GM23338 (cell line): Measurements from ENCODE around the gene FAM120A. TPM values are rescaled to one million over a fixed set of nuclear protein-coding genes. Genes with fewer than 3 reads are reported as not detected.

Source experiments
- ATAC-seq: fragments of 200-7000 bp; cut with Tn5 transposase; 3 replicates; pipeline ENCODE4 v1.9.1; 2020
- DNase-seq: peaks from one replicate; pipeline ENCODE4 v3.0.0-alpha.2; 2015; ENCODE audit warnings: low spot score
- H2AFZ ChIP-seq: fragments of 200-600 bp; sonication (generic); 2 replicates; pipeline ENCODE4 v1.8.0; 2016; ENCODE audit warnings: antibody characterized with exemption, mild to moderate bottlenecking, moderate library complexity
- H3F3A ChIP-seq: fragments of 200-600 bp; sonication (generic); replicated peaks from 2 replicates; pipeline ENCODE4 v1.8.0; 2017; ENCODE audit warnings: antibody characterized with exemption, mixed run types, low read depth
- H3K27ac ChIP-seq: fragments of 200-600 bp; sonication (generic); 2 replicates; pipeline ENCODE4 v1.6.1; 2016; ENCODE audit warnings: low read depth
- H3K27me3 ChIP-seq: fragments of 200-600 bp; sonication (generic); 2 replicates; pipeline ENCODE4 v1.8.0; 2016; ENCODE audit warnings: mild to moderate bottlenecking, mixed run types, moderate library complexity; ENCODE audit not compliant: insufficient read depth
- H3K36me3 ChIP-seq: fragments of 200-600 bp; sonication (generic); 2 replicates; pipeline ENCODE4 v1.8.0; 2016; ENCODE audit warnings: mild to moderate bottlenecking; ENCODE audit not compliant: insufficient read depth
- H3K4me1 ChIP-seq: fragments of 200-600 bp; sonication (generic); 2 replicates; pipeline ENCODE4 v1.8.0; 2016; ENCODE audit warnings: mild to moderate bottlenecking, moderate library complexity; ENCODE audit not compliant: insufficient read depth
- H3K4me2 ChIP-seq: fragments of 200-600 bp; sonication (generic); 2 replicates; pipeline ENCODE4 v1.7.1; 2017; ENCODE audit warnings: mixed run types
- H3K4me3 ChIP-seq: fragments of 200-600 bp; sonication (generic); 2 replicates; pipeline ENCODE4 v1.6.1; 2016; ENCODE audit warnings: mixed run types
- H3K79me2 ChIP-seq: fragments of 200-600 bp; sonication (generic); replicated peaks from 2 replicates; pipeline ENCODE4 v1.8.0; 2017; ENCODE audit warnings: mild to moderate bottlenecking; ENCODE audit not compliant: insufficient read depth
- H3K9me2 ChIP-seq: fragments of 200-600 bp; sonication (generic); 2 replicates; pipeline ENCODE4 v1.8.0; 2017; ENCODE audit not compliant: insufficient read depth
- H4K20me1 ChIP-seq: fragments of 200-600 bp; sonication (generic); replicated peaks from 2 replicates; pipeline ENCODE4 v1.8.0; 2017; ENCODE audit warnings: mild to moderate bottlenecking; ENCODE audit not compliant: insufficient read depth
- H3K27ac Mint-ChIP-seq: 2 replicates; pipeline ENCODE4 v1.8.0; 2020; ENCODE audit warnings: inconsistent platforms, mild to moderate bottlenecking, moderate library complexity, mixed read lengths
- H3K27me3 Mint-ChIP-seq: 3 replicates; pipeline ENCODE4 v1.8.0; 2022; ENCODE audit warnings: low read depth, mild to moderate bottlenecking, moderate library complexity, mixed read lengths, inconsistent platforms; ENCODE audit not compliant: insufficient read depth, poor library complexity
- H3K36me3 Mint-ChIP-seq: 3 replicates; pipeline ENCODE4 v1.8.0; 2021; ENCODE audit warnings: low read depth, mild to moderate bottlenecking, inconsistent platforms, moderate library complexity, mixed read lengths
- H3K4me1 Mint-ChIP-seq: 3 replicates; pipeline ENCODE4 v1.8.0; 2020; ENCODE audit warnings: mild to moderate bottlenecking, inconsistent platforms, mixed read lengths
- H3K4me3 Mint-ChIP-seq: 3 replicates; pipeline ENCODE4 v1.8.0; 2021; ENCODE audit warnings: moderate library complexity, mild to moderate bottlenecking, inconsistent platforms, mixed read lengths
- H3K9me3 Mint-ChIP-seq: 3 replicates; pipeline ENCODE4 v1.8.0; 2020; ENCODE audit warnings: moderate library complexity, mild to moderate bottlenecking, inconsistent platforms, mixed read lengths
- CREB1 ChIP-seq: fragments of 250-450 bp; sonication (Bioruptor Pico); IDR thresholded peaks from 2 replicates; pipeline ENCODE4 v1.5.0; 2020; ENCODE audit warnings: low read depth, mild to moderate bottlenecking, moderate library complexity
- REST ChIP-seq: IDR thresholded peaks from one replicate; pipeline ENCODE4 v1.6.1; 2018; ENCODE audit warnings: antibody characterized with exemption; ENCODE audit not compliant: unreplicated experiment
- ZNF331 ChIP-seq: fragments of 250-450 bp; sonication (Bioruptor Pico); IDR thresholded peaks from 2 replicates; pipeline ENCODE4 v1.5.0; 2020; ENCODE audit warnings: low read depth, mild to moderate bottlenecking, moderate library complexity
- polyA plus RNA-seq: library from polyadenylated mRNA; unstranded; fragments of >200 nt; fragmentation: Nextera tagmentation; extraction: Ambion mirVana; gene quantifications from 2 replicates; pipeline ENCODE4 v1.2.1, GENCODE V29; 2016
- total RNA-seq: library from RNA; depleted of rRNA; stranded (reverse); fragments of >200 nt; shearing (Covaris generic); gene quantifications from 2 replicates; pipeline ENCODE4 v1.2.3, GENCODE V29; 2014
- TF ChIP-seq, protein P1 (sequence below): fragments of 250-450 bp; sonication (Bioruptor Pico); IDR thresholded peaks from 2 replicates; pipeline ENCODE4 v1.5.0; 2020; ENCODE audit warnings: mild to moderate bottlenecking, moderate library complexity

The FAM120A gene
- total and polyA plus RNA-seq, 2 experiments from 2014 or later = 28.2 to 52.5 TPM

GRCh38 chr9:93480728-93481324, 29.3 kb downstream of the FAM120A start (continued):
- TF ChIP-seq, protein P1, sequence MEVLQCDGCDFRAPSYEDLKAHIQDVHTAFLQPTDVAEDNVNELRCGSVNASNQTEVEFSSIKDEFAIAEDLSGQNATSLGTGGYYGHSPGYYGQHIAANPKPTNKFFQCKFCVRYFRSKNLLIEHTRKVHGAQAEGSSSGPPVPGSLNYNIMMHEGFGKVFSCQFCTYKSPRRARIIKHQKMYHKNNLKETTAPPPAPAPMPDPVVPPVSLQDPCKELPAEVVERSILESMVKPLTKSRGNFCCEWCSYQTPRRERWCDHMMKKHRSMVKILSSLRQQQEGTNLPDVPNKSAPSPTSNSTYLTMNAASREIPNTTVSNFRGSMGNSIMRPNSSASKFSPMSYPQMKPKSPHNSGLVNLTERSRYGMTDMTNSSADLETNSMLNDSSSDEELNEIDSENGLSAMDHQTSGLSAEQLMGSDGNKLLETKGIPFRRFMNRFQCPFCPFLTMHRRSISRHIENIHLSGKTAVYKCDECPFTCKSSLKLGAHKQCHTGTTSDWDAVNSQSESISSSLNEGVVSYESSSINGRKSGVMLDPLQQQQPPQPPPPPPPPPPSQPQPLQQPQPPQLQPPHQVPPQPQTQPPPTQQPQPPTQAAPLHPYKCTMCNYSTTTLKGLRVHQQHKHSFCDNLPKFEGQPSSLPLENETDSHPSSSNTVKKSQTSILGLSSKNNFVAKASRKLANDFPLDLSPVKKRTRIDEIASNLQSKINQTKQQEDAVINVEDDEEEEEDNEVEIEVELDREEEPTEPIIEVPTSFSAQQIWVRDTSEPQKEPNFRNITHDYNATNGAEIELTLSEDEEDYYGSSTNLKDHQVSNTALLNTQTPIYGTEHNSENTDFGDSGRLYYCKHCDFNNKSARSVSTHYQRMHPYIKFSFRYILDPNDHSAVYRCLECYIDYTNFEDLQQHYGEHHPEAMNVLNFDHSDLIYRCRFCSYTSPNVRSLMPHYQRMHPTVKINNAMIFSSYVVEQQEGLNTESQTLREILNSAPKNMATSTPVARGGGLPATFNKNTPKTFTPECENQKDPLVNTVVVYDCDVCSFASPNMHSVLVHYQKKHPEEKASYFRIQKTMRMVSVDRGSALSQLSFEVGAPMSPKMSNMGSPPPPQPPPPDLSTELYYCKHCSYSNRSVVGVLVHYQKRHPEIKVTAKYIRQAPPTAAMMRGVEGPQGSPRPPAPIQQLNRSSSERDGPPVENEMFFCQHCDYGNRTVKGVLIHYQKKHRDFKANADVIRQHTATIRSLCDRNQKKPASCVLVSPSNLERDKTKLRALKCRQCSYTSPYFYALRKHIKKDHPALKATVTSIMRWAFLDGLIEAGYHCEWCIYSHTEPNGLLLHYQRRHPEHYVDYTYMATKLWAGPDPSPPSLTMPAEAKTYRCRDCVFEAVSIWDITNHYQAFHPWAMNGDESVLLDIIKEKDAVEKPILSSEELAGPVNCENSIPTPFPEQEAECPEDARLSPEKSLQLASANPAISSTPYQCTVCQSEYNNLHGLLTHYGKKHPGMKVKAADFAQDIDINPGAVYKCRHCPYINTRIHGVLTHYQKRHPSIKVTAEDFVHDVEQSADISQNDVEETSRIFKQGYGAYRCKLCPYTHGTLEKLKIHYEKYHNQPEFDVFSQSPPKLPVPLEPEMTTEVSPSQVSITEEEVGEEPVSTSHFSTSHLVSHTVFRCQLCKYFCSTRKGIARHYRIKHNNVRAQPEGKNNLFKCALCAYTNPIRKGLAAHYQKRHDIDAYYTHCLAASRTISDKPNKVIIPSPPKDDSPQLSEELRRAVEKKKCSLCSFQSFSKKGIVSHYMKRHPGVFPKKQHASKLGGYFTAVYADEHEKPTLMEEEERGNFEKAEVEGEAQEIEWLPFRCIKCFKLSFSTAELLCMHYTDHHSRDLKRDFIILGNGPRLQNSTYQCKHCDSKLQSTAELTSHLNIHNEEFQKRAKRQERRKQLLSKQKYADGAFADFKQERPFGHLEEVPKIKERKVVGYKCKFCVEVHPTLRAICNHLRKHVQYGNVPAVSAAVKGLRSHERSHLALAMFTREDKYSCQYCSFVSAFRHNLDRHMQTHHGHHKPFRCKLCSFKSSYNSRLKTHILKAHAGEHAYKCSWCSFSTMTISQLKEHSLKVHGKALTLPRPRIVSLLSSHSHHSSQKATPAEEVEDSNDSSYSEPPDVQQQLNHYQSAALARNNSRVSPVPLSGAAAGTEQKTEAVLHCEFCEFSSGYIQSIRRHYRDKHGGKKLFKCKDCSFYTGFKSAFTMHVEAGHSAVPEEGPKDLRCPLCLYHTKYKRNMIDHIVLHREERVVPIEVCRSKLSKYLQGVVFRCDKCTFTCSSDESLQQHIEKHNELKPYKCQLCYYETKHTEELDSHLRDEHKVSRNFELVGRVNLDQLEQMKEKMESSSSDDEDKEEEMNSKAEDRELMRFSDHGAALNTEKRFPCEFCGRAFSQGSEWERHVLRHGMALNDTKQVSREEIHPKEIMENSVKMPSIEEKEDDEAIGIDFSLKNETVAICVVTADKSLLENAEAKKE (CRISPR knock-in tag) = no peak
- TF ChIP-seq ZNF331 (CRISPR knock-in tag) = no peak

DNA sequence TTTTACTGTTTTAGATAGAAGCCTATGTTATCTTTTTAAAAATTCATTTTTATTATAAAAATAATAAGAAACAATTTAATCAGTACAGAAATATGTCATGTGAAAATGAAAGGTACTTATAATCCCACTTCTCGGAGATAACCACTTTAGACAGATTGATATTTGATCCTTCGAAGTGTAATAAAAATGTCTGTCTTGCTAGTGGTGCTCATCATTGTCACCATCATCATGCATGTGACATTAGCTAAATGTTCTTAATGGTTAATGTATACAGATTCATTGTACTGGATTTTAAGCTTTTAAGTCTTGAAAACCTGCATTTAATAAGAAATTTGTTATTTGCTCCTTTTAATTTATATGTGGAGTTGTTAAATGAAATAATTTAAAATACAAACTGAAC, 32.0 kb downstream of the FAM120A start:
- Mint-ChIP-seq H3K27ac (no peak overlapping the region), H3K9me3 (no peaks in the 10 kb centered on the region), H3K27me3 (peaks cover 7% of the 10 kb centered on the region), H3K36me3 (peaks cover 45% of the 10 kb centered on the region), H3K4me3 (no peak overlapping the region), H3K4me1 (peaks cover 26% of the 10 kb centered on the region)
- H4K20me1 ChIP-seq = peaks cover 9% of the 10 kb centered on the region
- no peak overlapping the region for H3K4me2 ChIP-seq
- no peak for ATAC-seq
- peaks cover 12% of the 10 kb centered on the region for H3K4me1 ChIP-seq
- H2AFZ ChIP-seq = no peak overlapping the region
- H3K79me2 ChIP-seq = peaks cover 80% of the 10 kb centered on the region
- H3F3A ChIP-seq = no peaks in the 10 kb centered on the region
- H3K27ac ChIP-seq = no peak overlapping the region
- H3K9me2 ChIP-seq = no peaks in the 10 kb centered on the region
- no peak for DNase-seq
- H3K36me3 ChIP-seq = no peaks in the 10 kb centered on the region; the same call in 1 of the 2 replicates
- H3K27me3 ChIP-seq = no peaks in the 10 kb centered on the region
- H3K4me3 ChIP-seq = no peak overlapping the region
- TF ChIP-seq, protein P1 (CRISPR knock-in tag) = no peak
- TF ChIP-seq CREB1 (CRISPR knock-in tag) = no peak
- TF ChIP-seq REST = no peak
